H1 (cell line): ENCODE data around the gene FGD6. TPM values are rescaled to one million over a fixed set of nuclear protein-coding genes. Genes with fewer than 3 reads are reported as not detected.

Source experiments
- CTCF ChIA-PET: fragments of 300-600 bp; sonication (Branson Sonifier 250); formaldehyde crosslinking; loops from one replicate; lab custom pipeline; 2021; ENCODE audit not compliant: partially characterized antibody; lab: Charles Lee
- POLR2A ChIA-PET: fragments of 300-600 bp; sonication (Branson Sonifier 250); formaldehyde crosslinking; loops from one replicate; lab custom pipeline; 2021; ENCODE audit warnings: inconsistent platforms; ENCODE audit not compliant: partially characterized antibody; lab: Charles Lee
- DNase-seq, 2 experiments: peaks; one replicate each; pipeline versions ENCODE4 v3.0.0 to v3.0.0-alpha.2; 2010 to 2022; ENCODE audit warnings: low spot score in 2 of 2, low read depth in 1 of 2, mixed read lengths in 1 of 2
- FAIRE-seq: peaks from 2 replicates; lab custom pipeline; 2011; peaks lifted over from hg19 to GRCh38; lab: Jason Lieb, UNC
- H2AFZ ChIP-seq: 2 replicates; pipeline ENCODE4 v1.8.1; 2012; ENCODE audit warnings: low read length, inconsistent platforms
- H2AK5ac ChIP-seq: 2 replicates; pipeline ENCODE4 v1.6.1; 2013; ENCODE audit warnings: low read depth, low read length
- H2BK120ac ChIP-seq: replicated peaks from 2 replicates; pipeline ENCODE3; 2013; ENCODE audit warnings: low read depth, low read length, inconsistent platforms
- H2BK12ac ChIP-seq: 2 replicates; pipeline ENCODE4 v1.6.1; 2013; ENCODE audit warnings: low read depth, low read length
- H2BK15ac ChIP-seq: 2 replicates; pipeline ENCODE4 v1.6.1; 2013; ENCODE audit warnings: low read length
- H2BK20ac ChIP-seq: 2 replicates; pipeline ENCODE4 v1.6.1; 2013; ENCODE audit warnings: low read length
- H2BK5ac ChIP-seq: 2 replicates; pipeline ENCODE4 v1.6.1; 2013; ENCODE audit warnings: low read depth, low read length
- H3K14ac ChIP-seq: 2 replicates; pipeline ENCODE4 v1.6.1; 2013; ENCODE audit warnings: inconsistent platforms; ENCODE audit not compliant: insufficient read length
- H3K18ac ChIP-seq: 2 replicates; pipeline ENCODE4 v1.6.1; 2013; ENCODE audit warnings: low read length; ENCODE audit errors: extremely low read depth
- H3K23ac ChIP-seq: 2 replicates; pipeline ENCODE4 v1.6.1; 2013; ENCODE audit warnings: inconsistent platforms; ENCODE audit not compliant: insufficient read length
- H3K23me2 ChIP-seq: 2 replicates; pipeline ENCODE4 v1.6.1; 2013; ENCODE audit warnings: low read depth, low read length
- H3K27ac ChIP-seq: 2 replicates; pipeline ENCODE4 v1.6.1; 2011; ENCODE audit warnings: low read depth, low read length, inconsistent platforms
- H3K27me3 ChIP-seq, 4 experiments: replicated peaks in 1 of 4; 1 replicate in 1 of 4; 2 replicates in 3 of 4; pipeline versions ENCODE4 v1.6.1 to v1.8.1; 2011 to 2013; ENCODE audit warnings: low read length in 3 of 4, mild to moderate bottlenecking in 3 of 4, inconsistent platforms in 2 of 4, mixed read lengths in 2 of 4, moderate library complexity in 1 of 4; ENCODE audit not compliant: control insufficient read depth in 3 of 4, insufficient read depth in 3 of 4; ENCODE audit errors: extremely low read depth in 1 of 4
- H3K36me3 ChIP-seq, 4 experiments: 2 replicates each; pipeline versions ENCODE4 v1.6.1 to v1.8.1; 2011 to 2013; ENCODE audit warnings: mild to moderate bottlenecking in 4 of 4, low read length in 3 of 4, moderate library complexity in 2 of 4, control low read depth in 1 of 4, inconsistent platforms in 1 of 4; ENCODE audit not compliant: insufficient read depth in 4 of 4, control insufficient read depth in 2 of 4
- H3K4ac ChIP-seq: replicated peaks from 2 replicates; pipeline ENCODE3; 2013; ENCODE audit warnings: low read length, low read depth, mixed read lengths, inconsistent platforms; ENCODE audit not compliant: insufficient read length
- H3K4me1 ChIP-seq, 4 experiments: replicated peaks in 1 of 4; 1 replicate in 1 of 4; 2 replicates in 3 of 4; pipeline versions ENCODE4 v1.6.1 to v1.8.1; 2011 to 2013; ENCODE audit warnings: low read length in 3 of 4, inconsistent platforms in 2 of 4, mixed read lengths in 1 of 4; ENCODE audit not compliant: insufficient read depth in 4 of 4, control insufficient read depth in 3 of 4
- H3K4me2 ChIP-seq, 2 experiments: 2 replicates each; pipeline versions ENCODE4 v1.6.1 to v1.8.1; 2011 to 2013; ENCODE audit warnings: low read depth in 2 of 2, low read length in 2 of 2, control low read depth in 1 of 2, inconsistent platforms in 1 of 2, mild to moderate bottlenecking in 1 of 2; ENCODE audit not compliant: insufficient read depth in 1 of 2
- H3K4me3 ChIP-seq, 4 experiments: fragments of 200-600, 300-600 bp in 1 of 4; sonication (generic), shearing (Covaris generic), sonication (Bioruptor Twin) in 1 of 4; 2 replicates each; pipeline versions ENCODE4 v1.5.1 to v1.8.1; 2011 to 2016; ENCODE audit warnings: low read length in 4 of 4, low read depth in 3 of 4, control low read depth in 2 of 4, inconsistent platforms in 2 of 4, mild to moderate bottlenecking in 2 of 4, mixed read lengths in 1 of 4, moderate library complexity in 1 of 4; ENCODE audit not compliant: insufficient read depth in 2 of 4; ENCODE audit errors: extremely low read depth in 1 of 4
- H3K56ac ChIP-seq: replicated peaks from 2 replicates; pipeline ENCODE3; 2013; ENCODE audit warnings: low read depth, mild to moderate bottlenecking, mixed read lengths, low read length, inconsistent platforms; ENCODE audit not compliant: insufficient read length
- H3K79me1 ChIP-seq: 2 replicates; pipeline ENCODE4 v1.6.1; 2013; ENCODE audit warnings: low read depth, low read length, control low read depth
- H3K79me2 ChIP-seq, 2 experiments: 2 replicates each; pipeline versions ENCODE4 v1.6.1 to v1.8.1; 2012 to 2013; ENCODE audit warnings: low read length in 2 of 2, mild to moderate bottlenecking in 2 of 2, inconsistent platforms in 1 of 2; ENCODE audit not compliant: insufficient read depth in 2 of 2, control insufficient read depth in 1 of 2
- H3K9ac ChIP-seq, 4 experiments: replicated peaks in 1 of 4; 1 replicate in 1 of 4; 2 replicates in 3 of 4; pipeline versions ENCODE4 v1.6.1 to v1.8.1; 2011 to 2013; ENCODE audit warnings: low read depth in 3 of 4, low read length in 3 of 4, control low read depth in 2 of 4, mild to moderate bottlenecking in 2 of 4, moderate library complexity in 2 of 4, inconsistent platforms in 1 of 4; ENCODE audit errors: extremely low read depth in 1 of 4
- H3K9me3 ChIP-seq, 2 experiments: 2 replicates each; pipeline versions ENCODE4 v1.6.1 to v1.8.1; 2012 to 2013; ENCODE audit warnings: mild to moderate bottlenecking in 2 of 2, moderate library complexity in 2 of 2, control low read depth in 1 of 2, inconsistent platforms in 1 of 2, low read depth in 1 of 2, low read length in 1 of 2, mixed read lengths in 1 of 2; ENCODE audit not compliant: insufficient read depth in 2 of 2
- H4K20me1 ChIP-seq, 2 experiments: replicated peaks in 1 of 2; 2 replicates each; pipeline versions ENCODE3 to v1.8.1; 2011 to 2013; ENCODE audit warnings: inconsistent platforms in 2 of 2, low read length in 2 of 2, mild to moderate bottlenecking in 1 of 2; ENCODE audit not compliant: insufficient read depth in 2 of 2, control insufficient read depth in 1 of 2
- H4K5ac ChIP-seq: 2 replicates; pipeline ENCODE4 v1.6.1; 2013; ENCODE audit warnings: low read length, low read depth, mixed read lengths, inconsistent platforms; ENCODE audit not compliant: insufficient read length
- H4K8ac ChIP-seq: 2 replicates; pipeline ENCODE4 v1.8.0; 2013; ENCODE audit warnings: mild to moderate bottlenecking, moderate library complexity, low read length, inconsistent platforms; ENCODE audit not compliant: insufficient read depth; ENCODE audit errors: extremely low read depth
- H4K91ac ChIP-seq: replicated peaks from 2 replicates; pipeline ENCODE3; 2013; ENCODE audit warnings: low read length, mixed read lengths, inconsistent platforms; ENCODE audit not compliant: insufficient read length
- CREB1 ChIP-seq: IDR thresholded peaks from 2 replicates; pipeline ENCODE4 v1.6.1; 2012; ENCODE audit warnings: inconsistent platforms
- PHF8 ChIP-seq: fragments of 200-600 bp; sonication (generic); conservative IDR thresholded peaks from 2 replicates; pipeline ENCODE4 v1.7.1; 2012; ENCODE audit warnings: low read depth, mild to moderate bottlenecking, inconsistent platforms, low read length, moderate library complexity
- WGBS, 2 experiments: shearing (Covaris generic) in 1 of 2; methylation state at CpG; one replicate each; pipeline versions ENCODE4 v1.1.6 to v1.1.7; 2013 to 2015; ENCODE audit warnings: low lambda C conversion rate in 2 of 2, mixed read lengths in 2 of 2, inconsistent platforms in 1 of 2, low coverage in 1 of 2, missing lambda C conversion rate in 1 of 2; ENCODE audit not compliant: insufficient replicate concordance in 2 of 2, insufficient coverage in 1 of 2, insufficient read length in 1 of 2; ENCODE audit errors: extremely low coverage in 1 of 2, missing lambda C conversion rate in 1 of 2; 5-methylcytosine and 5-hydroxymethylcytosine counted together
- polyA plus RNA-seq, 7 experiments: library from polyadenylated mRNA; depleted of rRNA in 3 of 7; stranded (reverse) in 5 of 7; unstranded in 2 of 7; fragments of >200 nt in 5 of 7; fragments of 200-250 nt in 2 of 7; gene quantifications; 1 replicate in 5 of 7; 2 replicates in 1 of 7; 4 replicates in 1 of 7; pipeline versions ENCODE4 v1.2.1 to v1.2.3, GENCODE V29; 2011 to 2013; ENCODE audit warnings: missing spikeins in 2 of 7, mixed read lengths in 2 of 7
- total RNA-seq: library from RNA; stranded (reverse); fragmentation: NEBNext Ultra II Directional; extraction: Animal tissue kit (Norgen Biotek cat#: 25700); gene quantifications from 2 replicates; pipeline ENCODE4 v1.2.1, GENCODE V29; 2021

FGD6 gene
- total and polyA plus RNA-seq, 2 of the 8 experiments (the other 6 are each of a cell fraction or from before 2014, with no cell fraction given) = 12.2 to 24.3 TPM

- Histone ChIP-seq H4K8ac (no peak overlapping the region), H3K9ac (no peak overlapping the region), H2AFZ (no peak overlapping the region), H3K4me3 (no peak overlapping the region), H3K4me1 (peaks cover 0 to 9% (median 8%) of the 10 kb centered on the region in 4 experiments; a peak in 3 of 7 replicates), H2BK5ac (no peak overlapping the region), H3K4ac (no peak overlapping the region), H3K27ac (no peak overlapping the region), H4K5ac (no peak overlapping the region), H2AK5ac (no peak overlapping the region), H3K14ac (no peak overlapping the region), H3K23me2 (no peaks in the 10 kb centered on the region), H3K79me2 (no peaks in the 10 kb centered on the region), H4K20me1 (no peaks in the 10 kb centered on the region), H3K4me2 (no peak overlapping the region), H3K23ac (no peak overlapping the region), H3K18ac (no peak overlapping the region), H2BK15ac (no peak overlapping the region), H3K79me1 (no peaks in the 10 kb centered on the region), H3K36me3 (peaks cover 0 to 2% (median 0%) of the 10 kb centered on the region in 4 experiments; a peak in 4 of 8 replicates), H3K9me3 (no peaks in the 10 kb centered on the region), H3K56ac (no peak overlapping the region), H2BK120ac (no peak overlapping the region), H2BK20ac (no peak overlapping the region), H3K27me3 (no peaks in the 10 kb centered on the region), H4K91ac (no peak overlapping the region), H2BK12ac (no peak overlapping the region)
- no peak for TF ChIP-seq CREB1
- no peak for TF ChIP-seq PHF8
- FAIRE-seq = no peak
- CTCF ChIA-PET = no interaction called here
- 98% methylated on average over 2 of the region's 2 CpGs; no CpG with 5 or more reads in 1 of the 2 experiments for WGBS, 2 experiments
- POLR2A ChIA-PET = no interaction called here
- no peak for DNase-seq
These were observed 74.7 kb downstream of the FGD6 start for GRCh38 chr12:95142431-95143151.
